GM19324 (cell line): ENCODE measurements around the gene DCST1.

Experiments used
- ATAC-seq: cut with Tn5 transposase; IDR thresholded peaks from one replicate; pipeline ENCODE4 v1.9.1; 2021; ENCODE audit warnings: mild to moderate bottlenecking, moderate library complexity; ENCODE audit not compliant: unreplicated experiment, low FRiP score

The DCST1 gene

GRCh38 chr1:155070158-155070621 is 36.6 kb downstream of the DCST1 start:
- ATAC-seq, result no peak

GRCh38 chr1:155070721-155071569 is 37.3 kb downstream of the DCST1 start:
- no peak for ATAC-seq

GRCh38 chr1:155071701-155072100 is 38.1 kb downstream of the DCST1 start:
- no peak for ATAC-seq

GRCh38 chr1:155072531-155073289 is 39.1 kb downstream of the DCST1 start:
- ATAC-seq, result no peak

GRCh38 chr1:155073377-155074242 is 40.0 kb downstream of the DCST1 start:
- ATAC-seq, result no peak

DNA sequence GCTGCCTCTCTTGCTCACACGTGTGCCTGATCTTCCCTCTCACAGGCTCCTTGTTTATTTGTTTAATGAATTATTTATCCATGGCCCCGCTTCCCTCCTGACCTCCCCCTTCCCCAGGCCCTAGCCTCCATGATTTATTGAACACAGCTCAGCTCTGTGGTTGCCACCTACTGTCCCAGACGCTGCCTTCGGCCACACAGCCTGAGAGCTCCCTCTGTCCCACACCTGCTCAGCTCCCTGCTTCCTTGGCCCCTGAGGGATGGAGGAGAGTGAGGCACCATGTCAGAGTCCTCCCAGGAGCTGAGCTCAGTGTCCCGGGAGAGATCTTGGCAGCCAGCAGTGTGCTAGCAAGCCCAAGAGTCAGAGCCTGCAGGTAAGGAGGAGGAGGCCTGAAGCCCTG is 41.9 kb downstream of the DCST1 start:
- ATAC-seq, result no peak

DNA sequence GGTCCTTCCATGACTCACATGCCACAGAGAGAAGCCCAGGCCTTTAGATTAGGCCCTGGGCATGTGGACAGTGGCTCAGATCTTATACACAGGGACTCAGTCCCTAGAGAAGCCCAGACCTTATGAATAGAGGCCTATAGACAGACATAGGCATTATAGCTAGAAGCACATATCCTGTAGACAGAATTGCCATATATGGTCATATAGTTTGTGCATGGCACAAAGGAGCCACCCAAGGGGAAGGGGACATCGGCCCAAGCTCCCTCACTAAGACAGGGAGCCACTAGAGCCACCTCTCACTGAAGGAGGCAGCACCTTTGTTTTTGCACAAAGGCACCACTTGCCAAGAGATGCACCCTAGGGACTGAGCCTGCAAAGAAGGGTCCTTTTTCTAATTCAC is 42.7 kb downstream of the DCST1 start:
- ATAC-seq, result no peak

- no peak for ATAC-seq
Observed at GRCh38 chr1:155077346-155077745, 43.7 kb downstream of the DCST1 start.

- ATAC-seq, result no peak
Observed at GRCh38 chr1:155077758-155078445, 44.3 kb downstream of the DCST1 start.

DNA sequence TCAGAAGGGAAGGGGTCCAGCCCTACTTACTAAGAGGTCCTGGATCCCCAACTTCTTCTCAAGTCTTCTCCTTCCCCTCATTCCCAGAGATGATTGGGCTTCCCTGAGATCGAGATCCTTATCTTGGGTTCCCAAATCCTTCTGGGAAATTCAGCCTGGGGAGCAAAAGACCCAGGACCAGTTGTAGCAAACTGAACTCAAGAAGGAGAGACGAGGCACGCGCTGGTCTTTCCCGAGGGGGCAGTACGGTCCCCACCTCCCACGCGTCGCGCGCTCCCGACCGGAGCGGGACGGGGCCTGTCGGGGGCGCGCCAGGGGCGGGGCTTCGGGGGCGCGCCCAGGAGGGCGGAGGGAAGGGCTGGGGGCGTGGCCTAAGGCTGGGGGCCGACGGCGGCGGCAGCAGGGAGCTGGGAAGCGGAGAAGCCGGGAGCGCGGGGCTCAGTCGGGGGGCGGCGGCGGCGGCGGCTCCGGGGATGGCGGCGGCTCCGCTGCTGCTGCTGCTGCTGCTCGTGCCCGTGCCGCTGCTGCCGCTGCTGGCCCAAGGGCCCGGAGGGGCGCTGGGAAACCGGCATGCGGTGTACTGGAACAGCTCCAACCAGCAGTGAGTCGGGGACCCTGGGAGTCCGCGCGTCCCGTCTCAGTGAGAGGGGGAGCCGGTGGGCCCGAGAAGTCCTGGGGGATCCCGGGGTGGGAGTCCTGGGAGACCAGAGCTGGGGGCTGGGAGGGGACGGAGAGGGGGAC is 45.0 kb downstream of the DCST1 start, which contains the start of gene EFNA3:
EFNA3 (plus strand) TSS at position 369 of the 741 bp plus-strand sequence; CDS start at position 474, 105 bp downstream.
- no peak for ATAC-seq

DNA sequence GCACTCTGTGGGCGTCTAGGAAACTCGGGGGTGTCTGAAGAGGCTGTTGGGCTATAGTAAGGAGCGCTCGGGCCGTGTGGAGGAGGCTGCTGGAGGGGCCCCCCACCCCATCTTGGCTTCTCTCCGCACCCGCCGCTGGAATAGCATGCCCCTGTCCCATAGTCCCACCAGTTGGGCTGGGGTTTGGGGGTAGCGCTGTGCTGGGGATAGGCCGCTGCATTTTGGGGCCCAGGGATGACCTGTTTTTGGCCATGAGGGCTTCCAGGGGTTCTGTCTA is 45.5 kb downstream of the DCST1 start:
- no peak for ATAC-seq

DNA sequence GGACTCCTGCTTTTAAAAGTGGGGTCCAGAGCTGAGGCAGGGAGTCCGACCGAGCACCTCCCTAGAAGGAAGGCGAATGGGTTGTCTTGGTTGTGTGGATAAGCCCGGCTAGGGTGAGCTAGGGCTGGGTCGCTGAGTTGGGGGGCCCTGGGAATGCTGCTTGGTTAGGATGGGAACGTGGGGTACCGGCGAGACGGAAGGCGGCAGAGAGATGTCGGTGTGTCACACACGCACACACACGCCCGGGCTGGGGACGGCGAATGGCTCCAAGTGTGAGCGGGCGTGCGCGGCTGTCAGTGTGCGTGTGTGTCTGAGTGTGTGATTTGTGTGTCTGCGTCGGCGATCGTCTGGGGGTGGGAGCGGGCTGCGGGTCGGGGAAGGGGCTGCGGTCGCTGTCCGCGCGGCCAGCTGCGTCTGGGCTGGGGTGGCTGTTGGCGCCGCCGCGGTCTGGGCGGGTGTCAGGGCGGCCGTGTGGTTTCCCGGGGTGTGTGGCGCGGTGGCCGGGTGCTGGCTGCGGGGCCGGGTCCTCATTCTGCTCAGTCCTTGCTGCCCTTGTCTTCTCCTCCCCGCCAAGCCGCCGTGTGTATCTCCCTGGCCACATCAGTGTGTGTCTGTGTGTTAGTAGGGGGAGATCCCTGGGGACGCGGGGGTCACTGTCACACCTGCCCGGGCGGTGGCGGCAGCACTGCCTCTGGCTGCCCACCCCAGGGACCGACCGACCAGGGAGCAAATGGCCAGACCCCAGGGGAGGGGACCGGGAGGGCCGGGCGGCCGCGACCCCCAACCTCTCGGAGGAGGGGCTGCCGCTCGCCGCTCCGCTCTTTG is 46.1 kb downstream of the DCST1 start:
- no peak for ATAC-seq

GRCh38 chr1:155080312-155081228 is 46.9 kb downstream of the DCST1 start:
- ATAC-seq, result no peak

GRCh38 chr1:155081472-155082300 is 48.1 kb downstream of the DCST1 start:
- ATAC-seq, result no peak

DNA sequence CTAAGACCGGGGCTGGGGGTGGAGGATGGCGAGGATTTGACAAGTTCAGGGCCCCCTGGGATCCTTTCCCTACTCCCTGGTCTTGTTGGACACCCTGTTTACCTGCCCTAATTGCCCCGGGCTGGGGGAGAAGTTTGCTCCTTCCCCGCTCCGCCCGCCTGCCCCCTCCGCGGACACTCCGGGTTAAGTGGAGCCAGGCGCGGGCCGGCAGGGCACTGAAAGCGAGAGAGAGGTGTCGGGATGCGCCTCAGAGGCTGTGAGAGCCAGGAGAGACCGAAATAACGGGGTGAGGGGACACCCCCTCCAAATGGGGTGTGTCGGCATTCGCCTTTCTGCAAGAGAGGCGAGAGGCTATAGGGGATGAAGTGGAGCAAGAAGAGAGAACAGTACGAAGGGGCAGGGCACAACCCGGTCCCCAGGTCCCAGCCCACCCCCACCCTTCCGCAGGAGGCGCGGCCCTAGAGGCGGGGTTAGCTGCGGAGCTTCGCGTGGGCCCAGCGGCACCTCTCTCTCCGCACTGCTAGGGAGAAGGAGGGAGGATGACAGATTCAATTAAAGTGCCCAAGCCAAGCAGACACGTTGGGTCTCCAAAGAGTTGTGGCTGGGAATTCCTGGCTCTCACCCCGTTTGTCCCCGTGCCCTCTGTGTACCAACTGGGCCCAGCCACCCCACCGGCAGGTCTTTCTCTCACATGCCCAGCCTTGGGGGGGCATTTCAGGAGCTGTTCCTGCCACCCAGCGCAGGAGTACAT is 48.9 kb downstream of the DCST1 start:
- ATAC-seq, result no peak

DNA sequence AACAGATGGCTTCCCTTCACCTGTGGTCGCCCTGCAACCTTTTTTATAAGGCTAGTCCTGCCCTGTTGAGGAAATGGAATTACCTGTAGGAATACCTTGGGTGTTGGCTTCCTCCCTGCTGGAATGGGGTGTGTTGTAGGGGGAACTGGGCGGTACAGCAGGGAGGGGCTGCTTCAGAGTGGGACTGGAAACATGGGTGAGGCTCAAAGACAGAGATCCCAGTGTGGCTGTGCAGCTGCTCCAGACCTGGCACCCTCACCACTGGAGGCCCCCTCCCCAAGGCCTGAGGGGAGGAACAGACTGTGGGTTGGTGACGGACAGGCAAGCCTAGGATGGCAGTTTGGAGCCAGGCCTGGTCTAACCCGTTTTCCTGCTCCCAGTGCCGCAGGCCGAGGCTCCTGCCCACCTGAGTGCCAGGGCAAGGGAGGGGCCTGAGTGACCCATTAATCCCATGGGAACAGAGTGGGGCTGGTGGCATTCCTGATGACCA is 49.5 kb downstream of the DCST1 start:
- no peak for ATAC-seq
